HG03139 (cell line): ENCODE data around the gene LRRC3C.
A peak's percentile ranks its signal among the peaks of the same experiment; 100 is the strongest.
"Not testable (repeated sequence)": the region's sequence is repeated elsewhere in the genome, so short reads cannot be mapped to it uniquely, and the experiment has no call there.

Experiments used
- ATAC-seq: cut with Tn5 transposase; IDR thresholded peaks from one replicate; pipeline ENCODE4 v1.9.1; 2021; ENCODE audit not compliant: unreplicated experiment

Gene LRRC3C

GRCh38 chr17:39927101-39927928 lies at the start of gene LRRC3C, which contains the start of gene ORMDL3:
Gene LRRC3C (plus strand): TSS chr17:39927732. CDS start chr17:39941524, 13,792 bp downstream.
Gene ORMDL3 (minus strand): TSS chr17:39927601. CDS start chr17:39924203, 3,398 bp downstream.
- ATAC-seq = peak; percentile 76

DNA sequence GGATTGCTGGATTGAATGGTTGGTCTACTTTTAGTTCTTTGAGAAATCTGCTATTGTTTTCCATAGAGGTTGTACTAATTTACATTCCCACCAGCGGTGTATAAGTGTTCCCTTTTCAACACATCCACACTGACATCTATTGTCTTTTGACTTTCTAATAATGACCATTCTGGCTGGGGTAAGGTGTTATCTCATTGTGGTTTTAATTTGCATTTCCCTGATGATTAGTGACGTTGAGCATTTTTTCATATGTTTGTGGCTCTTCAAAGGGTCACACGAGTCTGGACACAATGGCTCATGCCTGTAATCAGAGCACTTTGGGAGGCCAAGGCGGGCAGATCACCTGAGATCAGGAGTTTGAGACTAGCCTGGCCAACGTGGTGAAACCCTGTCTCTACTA lies 41.4 kb upstream of the LRRC3C start:
- ATAC-seq = not testable (repeated sequence)

- no peak for ATAC-seq
Measured at GRCh38 chr17:39887078-39887477, 40.5 kb upstream of the LRRC3C start.

- ATAC-seq = no peak
Measured at GRCh38 chr17:39889200-39889599, 38.3 kb upstream of the LRRC3C start.

DNA sequence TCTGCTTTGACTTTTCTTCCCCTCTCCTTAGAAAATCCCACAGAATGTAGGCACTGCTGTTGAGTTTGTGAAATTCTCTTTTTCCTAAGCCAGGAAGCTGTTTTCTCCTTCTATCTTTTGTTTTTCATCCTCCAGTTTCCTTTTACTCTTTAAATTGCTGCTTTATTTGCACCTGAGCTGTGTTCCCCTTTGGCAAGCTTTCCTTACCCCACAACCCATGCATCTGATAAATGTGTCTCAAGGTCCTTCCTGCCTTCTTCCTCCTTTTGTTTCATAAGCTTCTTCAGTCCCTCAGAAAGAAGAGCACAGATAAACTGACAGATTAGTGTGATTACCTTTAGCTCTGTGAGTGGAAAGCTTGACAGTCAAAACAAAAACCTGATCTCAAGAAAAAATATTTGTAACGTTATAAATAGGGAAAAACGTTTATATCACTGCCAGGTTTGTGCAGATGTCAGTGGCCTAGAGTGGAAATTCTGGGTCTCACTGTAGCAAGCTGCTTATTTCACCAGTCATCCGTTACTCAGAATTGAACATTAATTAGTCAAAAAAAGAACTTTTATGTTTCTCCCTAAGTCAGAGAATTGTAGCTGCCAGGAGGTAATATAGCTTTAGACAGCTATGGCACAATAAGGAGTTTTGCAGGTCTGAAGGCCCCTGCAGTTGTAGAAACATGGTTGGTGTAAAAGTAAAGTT lies 32.7 kb upstream of the LRRC3C start:
- no peak for ATAC-seq

- ATAC-seq = no peak
Measured at GRCh38 chr17:39898088-39898487, 29.4 kb upstream of the LRRC3C start.

- ATAC-seq = no peak
Measured at GRCh38 chr17:39899215-39899614, 28.3 kb upstream of the LRRC3C start.

GRCh38 chr17:39902027-39902426 lies 25.5 kb upstream of the LRRC3C start:
- not testable (repeated sequence) for ATAC-seq

DNA sequence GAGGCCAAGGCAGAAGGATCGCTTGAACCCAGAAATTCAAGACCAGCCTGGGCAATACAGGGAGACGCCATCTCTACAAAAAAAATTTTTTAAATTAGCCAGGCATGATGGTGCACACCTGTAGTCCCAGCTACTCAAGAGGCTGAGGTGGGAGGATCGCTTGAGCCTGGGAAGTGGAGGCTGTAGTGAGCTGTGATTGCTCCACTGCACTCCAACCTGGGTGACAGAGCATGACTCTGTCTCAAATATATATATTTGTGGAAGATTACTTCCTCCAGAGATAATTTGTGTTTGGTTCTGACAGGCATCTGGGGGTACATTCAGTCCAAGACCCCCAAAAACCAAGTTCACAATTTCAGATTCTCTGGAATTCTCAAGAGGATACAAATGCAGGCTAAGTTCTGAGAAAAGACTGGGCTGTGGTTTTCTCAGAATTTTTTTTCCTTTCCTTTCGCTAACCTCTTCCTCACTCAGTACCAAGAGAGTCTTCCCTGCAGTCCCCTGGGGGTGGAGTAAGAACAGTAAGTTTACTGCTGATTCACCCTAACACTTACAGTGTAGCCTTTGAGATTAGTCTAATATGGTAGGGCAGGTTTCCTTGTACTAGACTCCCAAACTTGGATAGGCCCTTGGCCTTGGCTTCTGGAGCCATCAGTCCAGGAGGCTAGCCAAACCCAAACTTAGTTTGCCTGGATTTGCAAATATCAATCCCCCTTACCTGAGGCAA lies 24.2 kb upstream of the LRRC3C start:
- ATAC-seq = no peak

- ATAC-seq = no peak
Measured at GRCh38 chr17:39904990-39905288, 22.6 kb upstream of the LRRC3C start.

GRCh38 chr17:39908789-39909352 lies 18.7 kb upstream of the LRRC3C start:
- ATAC-seq = no peak

GRCh38 chr17:39913989-39914388 lies 13.5 kb upstream of the LRRC3C start:
- ATAC-seq = no peak

DNA sequence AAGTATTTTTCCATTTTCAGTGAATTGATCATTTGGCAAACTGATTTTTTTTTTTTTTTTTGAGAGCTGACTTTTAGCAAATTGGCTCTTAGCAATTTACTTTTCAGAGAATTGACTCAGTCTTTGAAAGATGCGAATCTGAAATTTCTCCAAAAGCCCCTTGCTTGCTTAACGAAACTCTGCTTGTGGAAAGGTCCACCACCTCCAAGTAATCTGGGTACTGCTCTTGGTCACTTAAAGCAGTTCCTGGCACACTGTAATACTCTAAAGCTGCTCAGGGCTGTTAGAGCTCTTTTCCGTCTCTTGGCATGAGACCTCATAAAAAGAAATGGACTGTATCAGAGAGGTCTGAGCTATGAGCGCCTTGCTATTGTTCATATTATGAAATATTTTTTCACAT lies 12.0 kb upstream of the LRRC3C start:
- no peak for ATAC-seq

DNA sequence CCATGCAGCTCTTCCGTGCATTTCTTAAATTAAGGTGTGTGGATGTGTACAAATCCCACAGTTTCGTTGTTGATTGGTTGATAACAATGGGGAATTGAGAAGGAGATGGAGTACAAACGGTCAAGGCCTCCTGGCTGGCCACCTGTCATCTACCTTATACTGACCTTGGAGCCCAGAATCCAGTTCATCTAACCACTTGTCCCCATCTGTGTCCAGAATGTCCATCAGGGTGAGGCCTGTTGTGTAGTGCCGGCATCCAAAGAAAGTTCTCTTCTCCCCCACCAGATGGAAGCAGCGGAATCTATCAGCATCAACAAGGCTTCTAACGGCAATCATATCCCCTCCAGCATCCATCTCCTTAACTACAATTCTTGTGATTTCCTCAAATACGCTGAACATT lies 10.6 kb upstream of the LRRC3C start:
- no peak for ATAC-seq

DNA sequence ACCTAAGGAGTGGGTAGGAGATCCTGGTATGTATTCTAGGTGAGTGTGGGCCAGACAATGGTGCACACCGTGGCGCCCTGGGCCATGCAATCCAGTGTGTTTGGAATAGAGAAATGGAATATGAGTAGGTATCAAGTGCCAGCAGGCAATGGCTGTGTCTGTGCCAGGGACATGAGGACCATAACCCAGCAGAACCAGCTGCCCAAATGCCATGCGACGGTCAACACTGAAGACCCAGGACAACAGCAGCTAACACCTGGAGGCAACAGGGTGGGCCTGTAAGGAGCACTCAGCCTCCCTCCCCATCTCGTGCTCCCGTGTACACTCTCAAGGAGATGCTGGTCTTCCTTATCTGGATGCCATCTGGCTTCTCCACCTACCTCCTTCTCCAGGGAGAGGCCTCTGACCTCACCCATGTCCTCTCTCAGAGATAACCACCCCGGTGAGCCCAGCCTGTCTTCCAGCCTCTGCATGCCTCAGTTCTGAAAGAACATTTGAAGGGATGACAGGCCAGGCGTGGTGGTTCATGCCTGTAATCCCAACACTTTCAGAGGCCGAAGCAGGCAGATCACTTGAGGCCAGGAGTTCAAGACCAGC lies 8.3 kb upstream of the LRRC3C start:
- no peak for ATAC-seq

DNA sequence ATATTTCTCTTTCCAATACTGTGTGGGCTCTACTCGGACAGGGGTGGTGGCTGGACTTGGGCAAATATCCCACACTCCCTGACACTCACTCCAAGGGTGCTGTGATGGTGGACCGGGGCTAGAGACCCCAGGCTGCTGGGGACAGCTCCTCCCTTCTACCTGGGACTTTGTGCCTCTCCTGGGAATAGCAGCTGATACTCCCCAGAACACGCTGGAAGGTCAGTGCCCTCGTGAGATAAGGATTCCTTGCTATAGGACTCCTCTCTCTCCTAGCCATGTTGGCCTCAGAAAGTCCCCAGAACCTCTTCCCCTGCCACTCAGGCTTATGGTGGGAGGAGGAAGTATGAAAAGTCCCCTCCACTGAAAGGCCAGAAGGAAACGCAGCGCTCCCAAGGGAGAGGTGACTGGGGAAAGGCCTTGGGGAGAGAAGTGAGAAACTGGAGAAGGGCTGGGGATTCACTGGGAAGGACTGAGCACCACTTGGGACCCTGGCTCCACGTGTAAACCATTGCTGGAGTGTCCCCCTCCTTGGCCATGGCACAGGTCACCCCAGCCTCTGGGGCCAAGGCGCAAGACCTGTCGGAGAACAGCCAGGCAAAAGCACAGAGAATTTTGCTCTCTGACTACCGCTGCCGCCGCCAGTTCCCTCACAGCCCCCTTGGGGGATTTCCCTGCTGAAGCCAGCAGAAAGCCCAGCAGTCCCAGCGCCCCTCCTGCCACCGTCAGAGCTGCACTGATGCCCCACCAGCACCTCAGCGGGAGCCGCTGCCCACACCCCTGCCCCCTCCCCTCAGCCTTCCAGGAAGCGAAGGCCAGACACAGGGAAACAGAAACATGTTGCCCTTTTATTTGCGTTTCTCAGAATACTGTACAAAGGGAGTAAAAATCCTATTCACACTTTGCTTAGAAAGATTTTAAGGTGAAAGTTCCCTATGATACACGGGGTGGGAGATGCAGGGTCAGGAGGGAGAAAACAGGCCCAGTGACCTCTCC lies 7.0 kb upstream of the LRRC3C start:
- ATAC-seq = no peak

- ATAC-seq = no peak
Measured at GRCh38 chr17:39921323-39921722, 6.2 kb upstream of the LRRC3C start.

DNA sequence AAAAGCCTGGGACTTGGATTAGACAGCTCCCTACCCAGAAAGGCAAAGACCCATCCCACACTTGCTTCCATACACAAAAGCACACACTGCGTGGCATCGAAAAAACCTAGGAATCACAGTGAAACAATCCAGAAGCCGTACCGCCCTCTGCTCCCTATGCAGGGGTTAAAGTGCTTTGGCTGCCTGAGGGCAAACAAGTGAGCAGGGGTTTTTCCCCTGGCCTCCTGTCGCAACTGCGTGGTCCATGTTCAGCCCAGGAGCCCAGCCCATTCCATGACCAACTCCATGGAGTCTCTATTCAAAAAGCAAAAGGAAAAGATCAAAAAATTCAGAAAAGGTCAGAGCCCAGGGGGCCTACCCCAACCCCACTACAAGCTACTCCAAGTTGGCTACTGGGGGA lies 5.5 kb upstream of the LRRC3C start:
- ATAC-seq = no peak

- ATAC-seq = no peak
Measured at GRCh38 chr17:39923230-39923629, 4.3 kb upstream of the LRRC3C start.
